WTC11 (cell line): ENCODE measurements around the gene ZIC1.

Experiments used
- FOXK1 ChIP-seq: sonication (generic); formaldehyde crosslinking; IDR thresholded peaks from 2 replicates; pipeline ENCODE4 v1.8.0; 2022; ENCODE audit warnings: mild to moderate bottlenecking, moderate library complexity, missing genetic modification reagents
- JAZF1 ChIP-seq: fragments of 250-450 bp; sonication (Bioruptor Pico); IDR thresholded peaks from 2 replicates; pipeline ENCODE4 v1.9.0; 2021; ENCODE audit warnings: moderate library complexity, mild to moderate bottlenecking, inconsistent platforms
- TF ChIP-seq, protein P1 (sequence below): sonication (generic); formaldehyde crosslinking; IDR thresholded peaks from 2 replicates; pipeline ENCODE4 v1.8.1; 2023; ENCODE audit warnings: mild to moderate bottlenecking, missing genetic modification reagents
- TF ChIP-seq, protein P2 (sequence below): fragments of 200-600 bp; IDR thresholded peaks from 2 replicates; pipeline ENCODE4 v1.8.0; 2022; ENCODE audit warnings: antibody characterized with exemption
- TF ChIP-seq, protein P3 (sequence below): sonication (generic); formaldehyde crosslinking; IDR thresholded peaks from 2 replicates; pipeline ENCODE4 v1.8.0; 2022; ENCODE audit warnings: mild to moderate bottlenecking, missing genetic modification reagents
- TF ChIP-seq, protein P4 (sequence below): sonication (generic); formaldehyde crosslinking; IDR thresholded peaks from 2 replicates; pipeline ENCODE4 v1.8.0; 2022; ENCODE audit warnings: mild to moderate bottlenecking, missing genetic modification reagents

DNA sequence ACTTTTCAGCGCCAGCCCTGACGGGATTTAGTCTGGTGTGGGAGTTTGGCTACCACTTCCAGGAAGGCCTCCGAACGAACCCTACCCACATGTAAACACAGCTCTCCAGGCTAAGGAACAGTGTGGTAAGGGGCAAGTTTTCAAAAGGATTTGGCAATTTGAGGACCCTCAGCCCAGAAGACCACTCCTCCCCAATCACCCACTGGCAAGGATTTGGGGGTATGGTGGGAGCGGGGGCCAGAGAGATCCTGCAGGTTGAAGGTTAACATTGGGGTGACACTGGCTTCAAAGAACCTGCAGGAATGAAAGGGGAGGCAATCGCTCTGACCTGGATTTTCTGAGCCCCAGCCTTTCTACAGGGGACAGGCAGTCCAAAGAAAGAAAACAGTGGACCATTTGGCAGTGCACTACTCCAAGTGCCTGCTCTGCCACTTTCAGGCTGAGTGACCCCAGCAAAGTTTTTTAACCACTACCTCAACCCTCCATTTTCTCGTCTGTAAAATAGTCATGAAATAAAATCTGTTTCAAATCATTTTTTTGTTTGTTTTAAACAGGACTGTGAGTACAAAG is 37.3 kb upstream of the ZIC1 start:
- TF ChIP-seq, protein P1, sequence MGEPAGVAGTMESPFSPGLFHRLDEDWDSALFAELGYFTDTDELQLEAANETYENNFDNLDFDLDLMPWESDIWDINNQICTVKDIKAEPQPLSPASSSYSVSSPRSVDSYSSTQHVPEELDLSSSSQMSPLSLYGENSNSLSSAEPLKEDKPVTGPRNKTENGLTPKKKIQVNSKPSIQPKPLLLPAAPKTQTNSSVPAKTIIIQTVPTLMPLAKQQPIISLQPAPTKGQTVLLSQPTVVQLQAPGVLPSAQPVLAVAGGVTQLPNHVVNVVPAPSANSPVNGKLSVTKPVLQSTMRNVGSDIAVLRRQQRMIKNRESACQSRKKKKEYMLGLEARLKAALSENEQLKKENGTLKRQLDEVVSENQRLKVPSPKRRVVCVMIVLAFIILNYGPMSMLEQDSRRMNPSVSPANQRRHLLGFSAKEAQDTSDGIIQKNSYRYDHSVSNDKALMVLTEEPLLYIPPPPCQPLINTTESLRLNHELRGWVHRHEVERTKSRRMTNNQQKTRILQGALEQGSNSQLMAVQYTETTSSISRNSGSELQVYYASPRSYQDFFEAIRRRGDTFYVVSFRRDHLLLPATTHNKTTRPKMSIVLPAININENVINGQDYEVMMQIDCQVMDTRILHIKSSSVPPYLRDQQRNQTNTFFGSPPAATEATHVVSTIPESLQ, result no peak
- TF ChIP-seq, protein P2, sequence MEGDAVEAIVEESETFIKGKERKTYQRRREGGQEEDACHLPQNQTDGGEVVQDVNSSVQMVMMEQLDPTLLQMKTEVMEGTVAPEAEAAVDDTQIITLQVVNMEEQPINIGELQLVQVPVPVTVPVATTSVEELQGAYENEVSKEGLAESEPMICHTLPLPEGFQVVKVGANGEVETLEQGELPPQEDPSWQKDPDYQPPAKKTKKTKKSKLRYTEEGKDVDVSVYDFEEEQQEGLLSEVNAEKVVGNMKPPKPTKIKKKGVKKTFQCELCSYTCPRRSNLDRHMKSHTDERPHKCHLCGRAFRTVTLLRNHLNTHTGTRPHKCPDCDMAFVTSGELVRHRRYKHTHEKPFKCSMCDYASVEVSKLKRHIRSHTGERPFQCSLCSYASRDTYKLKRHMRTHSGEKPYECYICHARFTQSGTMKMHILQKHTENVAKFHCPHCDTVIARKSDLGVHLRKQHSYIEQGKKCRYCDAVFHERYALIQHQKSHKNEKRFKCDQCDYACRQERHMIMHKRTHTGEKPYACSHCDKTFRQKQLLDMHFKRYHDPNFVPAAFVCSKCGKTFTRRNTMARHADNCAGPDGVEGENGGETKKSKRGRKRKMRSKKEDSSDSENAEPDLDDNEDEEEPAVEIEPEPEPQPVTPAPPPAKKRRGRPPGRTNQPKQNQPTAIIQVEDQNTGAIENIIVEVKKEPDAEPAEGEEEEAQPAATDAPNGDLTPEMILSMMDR, result no peak
- TF ChIP-seq JAZF1 (CRISPR knock-in tag) (no peak), FOXK1 (no peak)
- TF ChIP-seq, protein P3, sequence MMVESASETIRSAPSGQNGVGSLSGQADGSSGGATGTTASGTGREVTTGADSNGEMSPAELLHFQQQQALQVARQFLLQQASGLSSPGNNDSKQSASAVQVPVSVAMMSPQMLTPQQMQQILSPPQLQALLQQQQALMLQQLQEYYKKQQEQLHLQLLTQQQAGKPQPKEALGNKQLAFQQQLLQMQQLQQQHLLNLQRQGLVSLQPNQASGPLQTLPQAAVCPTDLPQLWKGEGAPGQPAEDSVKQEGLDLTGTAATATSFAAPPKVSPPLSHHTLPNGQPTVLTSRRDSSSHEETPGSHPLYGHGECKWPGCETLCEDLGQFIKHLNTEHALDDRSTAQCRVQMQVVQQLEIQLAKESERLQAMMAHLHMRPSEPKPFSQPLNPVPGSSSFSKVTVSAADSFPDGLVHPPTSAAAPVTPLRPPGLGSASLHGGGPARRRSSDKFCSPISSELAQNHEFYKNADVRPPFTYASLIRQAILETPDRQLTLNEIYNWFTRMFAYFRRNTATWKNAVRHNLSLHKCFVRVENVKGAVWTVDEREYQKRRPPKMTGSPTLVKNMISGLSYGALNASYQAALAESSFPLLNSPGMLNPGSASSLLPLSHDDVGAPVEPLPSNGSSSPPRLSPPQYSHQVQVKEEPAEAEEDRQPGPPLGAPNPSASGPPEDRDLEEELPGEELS (CRISPR knock-in tag), result no peak
- TF ChIP-seq, protein P4, sequence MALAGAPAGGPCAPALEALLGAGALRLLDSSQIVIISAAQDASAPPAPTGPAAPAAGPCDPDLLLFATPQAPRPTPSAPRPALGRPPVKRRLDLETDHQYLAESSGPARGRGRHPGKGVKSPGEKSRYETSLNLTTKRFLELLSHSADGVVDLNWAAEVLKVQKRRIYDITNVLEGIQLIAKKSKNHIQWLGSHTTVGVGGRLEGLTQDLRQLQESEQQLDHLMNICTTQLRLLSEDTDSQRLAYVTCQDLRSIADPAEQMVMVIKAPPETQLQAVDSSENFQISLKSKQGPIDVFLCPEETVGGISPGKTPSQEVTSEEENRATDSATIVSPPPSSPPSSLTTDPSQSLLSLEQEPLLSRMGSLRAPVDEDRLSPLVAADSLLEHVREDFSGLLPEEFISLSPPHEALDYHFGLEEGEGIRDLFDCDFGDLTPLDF (CRISPR knock-in tag), result no peak
